Neural cell (in vitro differentiated cells): ENCODE results near the gene NKX2-2. TPM values are rescaled to one million over a fixed set of nuclear protein-coding genes. Genes with fewer than 3 reads are reported as not detected.

Experiments
- H2AFZ ChIP-seq: fragments of 200-600, 300-800 bp; sonication (generic), shearing (Covaris generic); 2 replicates; pipeline ENCODE4 v1.6.0; 2014; ENCODE audit warnings: low read depth, mild to moderate bottlenecking, antibody characterized with exemption, low read length, moderate library complexity
- H3F3A ChIP-seq: fragments of 200-600 bp; shearing (Covaris generic); 2 replicates; pipeline ENCODE4 v1.6.1; 2016; ENCODE audit warnings: mild to moderate bottlenecking, moderate library complexity, mixed read lengths, antibody characterized with exemption, low read length; ENCODE audit not compliant: insufficient read depth, poor library complexity, severe bottlenecking
- H3K27ac ChIP-seq: fragments of 200-600, 300-800 bp; sonication (generic), shearing (Covaris generic); 2 replicates; pipeline ENCODE4 v1.5.1; 2014; ENCODE audit warnings: mild to moderate bottlenecking, low read length, moderate library complexity
- H3K27me3 ChIP-seq: fragments of 300-800, 200-600 bp; sonication (generic), shearing (Covaris generic); 2 replicates; pipeline ENCODE4 v1.6.0; 2014; ENCODE audit warnings: mild to moderate bottlenecking, low read depth, low read length, moderate library complexity; ENCODE audit not compliant: insufficient read depth
- H3K36me3 ChIP-seq: fragments of 300-800, 200-600 bp; sonication (generic), shearing (Covaris generic); 2 replicates; pipeline ENCODE4 v1.5.1; 2014; ENCODE audit warnings: mild to moderate bottlenecking, antibody characterized with exemption, low read length, moderate library complexity; ENCODE audit not compliant: insufficient read depth
- H3K4me2 ChIP-seq: fragments of 300-800, 200-600 bp; sonication (generic), shearing (Covaris generic); 2 replicates; pipeline ENCODE4 v1.6.0; 2014; ENCODE audit warnings: mild to moderate bottlenecking, low read length
- H3K4me3 ChIP-seq: fragments of 300-800, 200-600 bp; sonication (generic), shearing (Covaris generic); 2 replicates; pipeline ENCODE4 v1.5.1; 2014; ENCODE audit warnings: mild to moderate bottlenecking, low read length, moderate library complexity
- H3K79me2 ChIP-seq: fragments of 200-600 bp; shearing (Covaris generic); replicated peaks from 2 replicates; pipeline ENCODE4 v1.6.0; 2014; ENCODE audit warnings: mild to moderate bottlenecking, low read length, moderate library complexity; ENCODE audit not compliant: insufficient read depth
- H3K9ac ChIP-seq: fragments of 300-800, 200-600 bp; sonication (generic), shearing (Covaris generic); 2 replicates; pipeline ENCODE4 v1.6.1; 2016; ENCODE audit warnings: mild to moderate bottlenecking, low read length, mixed read lengths
- H3K9me2 ChIP-seq: fragments of 200-600 bp; shearing (Covaris generic); 2 replicates; pipeline ENCODE4 v1.6.1; 2016; ENCODE audit warnings: mild to moderate bottlenecking, low read length, mixed read lengths; ENCODE audit not compliant: insufficient read depth
- H3K9me3 ChIP-seq: fragments of 200-600, 300-800 bp; sonication (generic), shearing (Covaris generic); 2 replicates; pipeline ENCODE4 v1.6.1; 2016; ENCODE audit warnings: mild to moderate bottlenecking, mixed run types, low read length, moderate library complexity, mixed read lengths
- H4K20me1 ChIP-seq: fragments of 200-600 bp; shearing (Covaris generic); 2 replicates; pipeline ENCODE4 v1.6.1; 2016; ENCODE audit warnings: mild to moderate bottlenecking, mixed run types; ENCODE audit not compliant: insufficient read depth
- CTCF ChIP-seq: fragments of 450-650 bp; IDR thresholded peaks from 2 replicates; pipeline ENCODE4 v1.5.1; 2014; ENCODE audit warnings: antibody characterized with exemption, mild to moderate bottlenecking, moderate library complexity; ENCODE audit not compliant: poor library complexity, severe bottlenecking
- EP300 ChIP-seq: fragments of 450-650 bp; conservative IDR thresholded peaks from 2 replicates; pipeline ENCODE4 v1.6.1; 2014; ENCODE audit warnings: antibody characterized with exemption, mild to moderate bottlenecking, moderate library complexity; ENCODE audit not compliant: poor library complexity, severe bottlenecking
- EZH2 ChIP-seq: fragments of 200-600, 300-800 bp; shearing (Covaris generic), sonication (generic); IDR thresholded peaks from 2 replicates; pipeline ENCODE4 v1.6.1; 2014; ENCODE audit warnings: antibody characterized with exemption, low read length, borderline replicate concordance, mild to moderate bottlenecking; ENCODE audit not compliant: insufficient read depth, poor library complexity, severe bottlenecking
- MXI1 ChIP-seq: fragments of 450-650 bp; conservative IDR thresholded peaks from 2 replicates; pipeline ENCODE4 v1.6.1; 2014; ENCODE audit warnings: antibody characterized with exemption, mild to moderate bottlenecking; ENCODE audit not compliant: poor library complexity, severe bottlenecking
- POLR2AphosphoS5 ChIP-seq: IDR thresholded peaks from 2 replicates; pipeline ENCODE4 v1.6.1; 2012
- RAD21 ChIP-seq: fragments of 450-650 bp; conservative IDR thresholded peaks from 2 replicates; pipeline ENCODE4 v1.6.1; 2014; ENCODE audit warnings: antibody characterized with exemption, mild to moderate bottlenecking, moderate library complexity
- REST ChIP-seq: IDR thresholded peaks from 2 replicates; pipeline ENCODE4 v1.6.1; 2012; ENCODE audit warnings: borderline replicate concordance
- SMC3 ChIP-seq: fragments of 450-650 bp; conservative IDR thresholded peaks from 2 replicates; pipeline ENCODE4 v1.6.1; 2014; ENCODE audit warnings: antibody characterized with exemption, mild to moderate bottlenecking, moderate library complexity; ENCODE audit not compliant: poor library complexity
- TAF1 ChIP-seq: IDR thresholded peaks from 2 replicates; pipeline ENCODE4 v1.6.1; 2012; ENCODE audit warnings: low read depth
- polyA plus RNA-seq: library from polyadenylated mRNA; depleted of rRNA; stranded (reverse); fragments of >200 nt; gene quantifications from 2 replicates; pipeline ENCODE4 v1.2.3, GENCODE V29; 2014

The NKX2-2 gene
- polyA plus RNA-seq, 1 donor from 2014 or later = not detected

- Histone ChIP-seq H3K36me3 (no peaks in the 10 kb centered on the region), H3K27me3 (no peaks in the 10 kb centered on the region), H3K79me2 (no peaks in the 10 kb centered on the region), H3K9me3 (no peaks in the 10 kb centered on the region), H3K4me2 (no peak overlapping the region), H3F3A (no peaks in the 10 kb centered on the region), H4K20me1 (no peaks in the 10 kb centered on the region), H3K27ac (no peak overlapping the region), H3K4me3 (no peak overlapping the region), H3K9me2 (no peaks in the 10 kb centered on the region), H3K9ac (no peak overlapping the region), H2AFZ (no peak overlapping the region)
- no peak for TF ChIP-seq TAF1
- TF ChIP-seq POLR2AphosphoS5 = no peak
- no peak for TF ChIP-seq SMC3
- TF ChIP-seq MXI1 = no peak
- TF ChIP-seq EP300 = no peak
- no peak for TF ChIP-seq EZH2
- TF ChIP-seq REST = no peak
- no peak for TF ChIP-seq RAD21
- no peak for TF ChIP-seq CTCF
These were observed 41.7 kb upstream of the NKX2-2 start for GRCh38 chr20:21555470-21556120.

GRCh38 chr20:21554985-21555384 is 41.1 kb upstream of the NKX2-2 start:
- H2AFZ ChIP-seq = no peak overlapping the region
- H3K4me2 ChIP-seq = no peak overlapping the region
- H3K9me3 ChIP-seq = no peaks in the 10 kb centered on the region
- no peaks in the 10 kb centered on the region for H3K9me2 ChIP-seq
- no peak overlapping the region for H3K9ac ChIP-seq
- no peak for TF ChIP-seq MXI1
- TF ChIP-seq RAD21 = no peak
- no peak for TF ChIP-seq CTCF
- TF ChIP-seq TAF1 = no peak
- TF ChIP-seq POLR2AphosphoS5 = no peak
- TF ChIP-seq SMC3 = no peak
- TF ChIP-seq EZH2 = no peak
- no peak for TF ChIP-seq EP300
- no peak for TF ChIP-seq REST
- H3F3A ChIP-seq = no peaks in the 10 kb centered on the region
- no peaks in the 10 kb centered on the region for H4K20me1 ChIP-seq
- H3K27ac ChIP-seq = no peak overlapping the region
- no peaks in the 10 kb centered on the region for H3K36me3 ChIP-seq
- H3K4me3 ChIP-seq = no peak overlapping the region
- no peaks in the 10 kb centered on the region for H3K79me2 ChIP-seq
- no peaks in the 10 kb centered on the region for H3K27me3 ChIP-seq
